Stomach smooth muscle (tissue), 2 donors: Measurements from ENCODE around the gene RAD52.

Source experiments
- H3K27ac ChIP-seq: one replicate; pipeline ENCODE4 v1.7.0; 2013; ENCODE audit warnings: mild to moderate bottlenecking, low read length, inconsistent platforms
- H3K27me3 ChIP-seq, 2 donors: one replicate each; pipeline ENCODE4 v1.7.0; 2013; ENCODE audit warnings: low read length in 2 of 2; ENCODE audit not compliant: insufficient read depth in 2 of 2, control insufficient read depth in 1 of 2
- H3K36me3 ChIP-seq, 2 donors: one replicate each; pipeline ENCODE4 v1.7.0; 2013; ENCODE audit warnings: low read length in 2 of 2; ENCODE audit not compliant: control insufficient read depth in 2 of 2, insufficient read depth in 2 of 2
- H3K4me1 ChIP-seq: one replicate; pipeline ENCODE4 v1.7.0; 2013; ENCODE audit warnings: low read length; ENCODE audit not compliant: control insufficient read depth, insufficient read depth
- H3K4me3 ChIP-seq, 2 donors: one replicate each; pipeline ENCODE4 v1.7.0; 2013; ENCODE audit warnings: low read length in 2 of 2
- H3K9ac ChIP-seq, 2 donors: one replicate each; pipeline ENCODE4 v1.7.0; 2013; ENCODE audit warnings: low read length in 2 of 2, mild to moderate bottlenecking in 1 of 2
- H3K9me3 ChIP-seq, 2 donors: one replicate each; pipeline ENCODE4 v1.7.0; 2013; ENCODE audit warnings: low read length in 2 of 2; ENCODE audit not compliant: control insufficient read depth in 2 of 2
- donor health status: healthy.
- donor health status: Pancreatic carcinoma.

RAD52 gene

DNA sequence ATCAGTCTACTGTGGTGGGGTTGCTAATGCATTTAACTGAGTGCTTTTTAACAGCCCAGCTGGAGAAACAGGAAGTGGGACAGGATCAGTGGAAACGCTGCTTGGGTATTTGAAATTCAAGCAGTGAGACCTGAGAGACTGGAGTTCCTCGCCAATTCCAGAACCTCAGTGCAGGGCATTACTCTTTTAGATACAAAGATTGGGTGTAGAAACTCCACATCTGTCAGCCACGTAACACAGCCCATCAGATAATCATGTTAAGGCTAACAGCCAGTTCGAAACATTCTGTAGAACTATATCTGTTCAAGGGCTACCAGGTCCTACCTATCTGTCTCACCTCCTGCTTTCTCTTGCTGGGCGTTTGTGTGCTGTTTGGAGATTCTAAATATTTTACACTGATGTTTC lies 45.5 kb downstream of the RAD52 start:
- Histone ChIP-seq H3K4me3 (no peak overlapping the region), H3K36me3 (peaks cover 57 to 61% of the 10 kb centered on the region in 2 donors), H3K27ac (no peak overlapping the region), H3K9me3 (no peaks in the 10 kb centered on the region), H3K4me1 (no peaks in the 10 kb centered on the region), H3K27me3 (no peaks in the 10 kb centered on the region), H3K9ac (no peak overlapping the region)

DNA sequence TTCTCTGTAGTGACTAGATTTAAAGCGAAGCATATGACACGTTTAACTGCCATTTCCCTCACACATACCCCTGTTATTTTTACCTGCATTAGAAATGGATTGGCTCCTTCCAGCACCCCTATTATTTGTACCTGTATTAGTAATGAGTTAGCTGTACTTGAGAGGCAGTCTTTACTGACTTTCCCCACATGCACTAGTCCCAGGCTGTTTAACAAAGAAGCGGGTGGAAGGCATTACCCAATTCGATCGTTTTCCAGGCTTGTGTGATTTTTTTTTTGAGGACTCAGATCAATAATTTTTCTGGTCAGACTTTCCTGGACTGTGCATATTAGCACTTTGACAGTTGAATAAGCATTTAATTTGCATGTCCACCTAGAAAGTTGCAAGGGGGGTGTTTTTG lies 46.4 kb downstream of the RAD52 start:
- no peak overlapping the region for H3K9ac ChIP-seq
- H3K27ac ChIP-seq, result no peak overlapping the region
- H3K4me1 ChIP-seq, result no peaks in the 10 kb centered on the region
- no peaks in the 10 kb centered on the region for H3K9me3 ChIP-seq
- no peaks in the 10 kb centered on the region for H3K27me3 ChIP-seq
- peaks cover 50 to 53% of the 10 kb centered on the region in 2 donors for H3K36me3 ChIP-seq
- H3K4me3 ChIP-seq, result no peak overlapping the region

DNA sequence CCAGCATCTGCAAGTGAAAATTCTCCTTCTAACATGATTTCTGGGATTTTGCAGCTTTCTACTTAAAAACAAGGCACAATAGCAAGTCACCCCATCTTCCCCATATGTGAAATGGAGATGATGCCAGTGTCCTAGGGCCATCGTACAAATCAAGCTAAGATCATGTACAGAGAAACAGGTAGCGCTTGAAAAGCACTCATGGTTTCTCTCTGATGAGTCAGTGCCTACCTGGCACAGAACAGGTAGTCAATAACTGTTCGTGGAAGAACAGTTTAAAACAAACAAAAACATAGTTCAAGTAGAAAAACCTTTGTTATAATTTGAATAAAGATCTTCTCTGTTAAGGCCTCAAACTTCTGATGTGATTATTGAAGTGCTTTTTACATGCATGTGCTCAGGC lies 46.9 kb downstream of the RAD52 start:
- peaks cover 49 to 51% of the 10 kb centered on the region in 2 donors for H3K36me3 ChIP-seq
- H3K27ac ChIP-seq, result no peak overlapping the region
- H3K9me3 ChIP-seq, result no peaks in the 10 kb centered on the region
- no peaks in the 10 kb centered on the region for H3K27me3 ChIP-seq
- no peak overlapping the region for H3K9ac ChIP-seq
- no peaks in the 10 kb centered on the region for H3K4me1 ChIP-seq
- H3K4me3 ChIP-seq, result no peak overlapping the region

DNA sequence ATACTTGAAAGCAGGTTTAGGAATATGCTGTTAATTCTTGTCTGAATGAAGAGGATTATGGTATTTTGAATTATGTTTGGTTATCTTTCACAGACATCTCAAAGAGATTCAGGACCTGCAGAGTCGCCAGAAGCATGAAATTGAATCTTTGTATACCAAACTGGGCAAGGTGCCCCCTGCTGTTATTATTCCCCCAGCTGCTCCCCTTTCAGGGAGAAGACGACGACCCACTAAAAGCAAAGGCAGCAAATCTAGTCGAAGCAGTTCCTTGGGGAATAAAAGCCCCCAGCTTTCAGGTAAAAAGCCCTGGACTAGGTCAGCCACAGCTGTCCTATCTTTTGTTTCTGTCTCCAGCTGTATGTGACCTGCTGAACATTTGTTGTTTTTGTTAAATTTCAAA lies 52.1 kb downstream of the RAD52 start:
- Histone ChIP-seq H3K27me3 (no peaks in the 10 kb centered on the region), H3K27ac (no peak overlapping the region), H3K4me3 (no peak overlapping the region), H3K36me3 (peaks cover 40 to 44% of the 10 kb centered on the region in 2 donors), H3K4me1 (no peaks in the 10 kb centered on the region), H3K9ac (no peak overlapping the region), H3K9me3 (no peaks in the 10 kb centered on the region)

DNA sequence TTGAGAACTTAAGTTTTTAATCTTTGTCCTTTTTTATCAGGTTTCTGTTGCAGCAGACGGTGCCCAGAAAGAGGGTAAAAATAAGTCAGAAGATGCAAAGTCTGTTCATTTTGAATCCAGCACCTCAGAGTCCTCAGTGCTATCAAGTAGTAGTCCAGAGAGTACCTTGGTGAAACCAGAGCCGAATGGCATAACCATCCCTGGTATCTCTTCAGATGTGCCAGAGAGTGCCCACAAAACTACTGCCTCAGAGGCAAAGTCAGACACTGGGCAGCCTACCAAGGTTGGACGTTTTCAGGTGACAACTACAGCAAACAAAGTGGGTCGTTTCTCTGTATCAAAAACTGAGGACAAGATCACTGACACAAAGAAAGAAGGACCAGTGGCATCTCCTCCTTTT lies 53.5 kb downstream of the RAD52 start:
- H3K27ac ChIP-seq, result no peak overlapping the region
- no peak overlapping the region for H3K4me3 ChIP-seq
- H3K9me3 ChIP-seq, result no peaks in the 10 kb centered on the region
- no peaks in the 10 kb centered on the region for H3K4me1 ChIP-seq
- no peak overlapping the region for H3K9ac ChIP-seq
- H3K27me3 ChIP-seq, result no peaks in the 10 kb centered on the region
- peaks cover 32 to 35% of the 10 kb centered on the region in 2 donors for H3K36me3 ChIP-seq

DNA sequence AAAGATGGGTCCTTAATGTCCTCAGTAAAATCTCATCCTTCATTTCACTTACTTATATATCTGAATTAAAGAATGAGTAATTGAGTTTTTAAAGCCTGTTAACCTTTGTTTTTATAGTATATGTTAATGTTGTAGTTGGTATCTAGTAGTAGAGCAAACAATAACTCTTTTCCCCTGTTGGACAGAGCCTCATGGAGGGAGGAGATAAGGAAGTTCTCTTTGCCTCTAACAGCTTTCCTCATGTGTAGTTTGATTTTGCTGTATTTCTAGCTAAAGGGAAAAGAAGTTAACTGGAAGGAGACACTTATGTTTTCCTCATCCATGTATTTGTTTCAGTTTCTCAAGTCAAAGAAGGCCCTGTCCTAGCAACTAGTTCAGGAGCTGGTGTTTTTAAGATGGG lies 55.3 kb downstream of the RAD52 start:
- no peaks in the 10 kb centered on the region for H3K9me3 ChIP-seq
- no peak overlapping the region for H3K4me3 ChIP-seq
- H3K27ac ChIP-seq, result no peak overlapping the region
- no peak overlapping the region for H3K9ac ChIP-seq
- H3K4me1 ChIP-seq, result no peaks in the 10 kb centered on the region
- H3K36me3 ChIP-seq, result peaks cover 22 to 32% of the 10 kb centered on the region in 2 donors
- H3K27me3 ChIP-seq, result no peaks in the 10 kb centered on the region

DNA sequence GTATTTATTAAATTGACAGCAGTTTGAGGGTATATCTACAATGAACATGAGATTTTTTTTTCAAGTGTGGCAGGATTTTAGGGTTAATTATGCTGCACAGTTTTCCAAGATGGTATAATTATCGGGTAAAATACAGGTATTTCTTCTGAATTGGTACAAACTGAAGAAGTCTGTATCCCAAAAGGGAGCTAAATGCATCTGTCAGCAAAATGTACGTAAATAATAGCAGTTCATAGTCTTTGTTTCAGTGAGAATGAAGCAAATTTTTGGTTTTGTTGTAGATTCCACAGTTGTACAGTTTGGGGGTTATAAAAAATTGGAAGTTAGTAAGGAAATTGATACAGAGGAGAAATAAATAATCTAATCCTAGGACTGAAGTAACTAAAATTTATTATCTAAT lies 63.3 kb downstream of the RAD52 start:
- Histone ChIP-seq H3K9ac (no peak overlapping the region), H3K36me3 (peaks cover 59 to 62% of the 10 kb centered on the region in 2 donors), H3K27ac (no peak overlapping the region), H3K4me1 (no peaks in the 10 kb centered on the region), H3K4me3 (no peak overlapping the region), H3K9me3 (no peaks in the 10 kb centered on the region), H3K27me3 (no peaks in the 10 kb centered on the region)

DNA sequence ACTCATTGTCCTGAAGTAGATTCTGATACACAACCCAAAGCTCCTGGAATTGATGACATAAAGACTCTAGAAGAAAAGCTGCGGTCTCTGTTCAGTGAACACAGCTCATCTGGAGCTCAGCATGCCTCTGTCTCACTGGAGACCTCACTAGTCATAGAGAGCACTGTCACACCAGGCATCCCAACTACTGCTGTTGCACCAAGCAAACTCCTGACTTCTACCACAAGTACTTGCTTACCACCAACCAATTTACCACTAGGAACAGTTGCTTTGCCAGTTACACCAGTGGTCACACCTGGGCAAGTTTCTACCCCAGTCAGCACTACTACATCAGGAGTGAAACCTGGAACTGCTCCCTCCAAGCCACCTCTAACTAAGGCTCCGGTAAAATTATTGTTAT lies 63.8 kb downstream of the RAD52 start:
- no peak overlapping the region for H3K9ac ChIP-seq
- peaks cover 62 to 64% of the 10 kb centered on the region in 2 donors for H3K36me3 ChIP-seq
- H3K27me3 ChIP-seq, result no peaks in the 10 kb centered on the region
- no peak overlapping the region for H3K27ac ChIP-seq
- H3K9me3 ChIP-seq, result no peaks in the 10 kb centered on the region
- no peaks in the 10 kb centered on the region for H3K4me1 ChIP-seq
- no peak overlapping the region for H3K4me3 ChIP-seq

DNA sequence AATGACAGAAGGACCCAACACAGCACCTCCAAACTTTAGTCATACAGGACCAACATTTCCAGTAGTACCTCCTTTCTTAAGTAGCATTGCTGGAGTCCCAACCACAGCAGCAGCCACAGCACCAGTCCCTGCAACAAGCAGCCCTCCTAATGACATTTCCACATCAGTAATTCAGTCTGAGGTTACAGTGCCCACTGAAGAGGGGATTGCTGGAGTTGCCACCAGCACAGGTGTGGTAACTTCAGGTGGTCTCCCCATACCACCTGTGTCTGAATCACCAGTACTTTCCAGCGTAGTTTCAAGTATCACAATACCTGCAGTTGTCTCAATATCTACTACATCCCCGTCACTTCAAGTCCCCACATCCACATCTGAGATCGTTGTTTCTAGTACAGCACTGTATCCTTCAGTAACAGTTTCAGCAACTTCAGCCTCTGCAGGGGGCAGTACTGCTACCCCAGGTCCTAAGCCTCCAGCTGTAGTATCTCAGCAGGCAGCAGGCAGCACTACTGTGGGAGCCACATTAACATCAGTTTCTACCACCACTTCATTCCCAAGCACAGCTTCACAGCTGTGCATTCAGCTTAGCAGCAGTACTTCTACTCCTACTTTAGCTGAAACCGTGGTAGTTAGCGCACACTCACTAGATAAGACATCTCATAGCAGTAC lies 64.6 kb downstream of the RAD52 start:
- Histone ChIP-seq H3K9me3 (no peaks in the 10 kb centered on the region), H3K36me3 (peaks cover 62 to 69% of the 10 kb centered on the region in 2 donors), H3K27ac (no peak overlapping the region), H3K4me1 (no peaks in the 10 kb centered on the region), H3K9ac (no peak overlapping the region), H3K27me3 (no peaks in the 10 kb centered on the region), H3K4me3 (no peak overlapping the region)

DNA sequence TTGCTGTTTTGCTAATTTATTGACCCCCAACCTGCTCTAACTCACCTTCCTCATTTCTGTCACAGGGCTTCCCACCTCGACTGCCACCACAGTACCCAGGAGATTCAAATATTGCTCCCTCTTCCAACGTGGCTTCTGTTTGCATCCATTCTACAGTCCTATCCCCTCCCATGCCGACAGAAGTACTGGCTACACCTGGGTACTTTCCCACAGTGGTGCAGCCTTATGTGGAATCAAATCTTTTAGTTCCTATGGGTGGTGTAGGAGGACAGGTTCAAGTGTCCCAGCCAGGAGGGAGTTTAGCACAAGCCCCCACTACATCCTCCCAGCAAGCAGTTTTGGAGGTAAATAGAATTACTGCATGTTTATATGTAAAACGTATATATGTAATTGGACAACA lies 68.8 kb downstream of the RAD52 start:
- no peak overlapping the region for H3K27ac ChIP-seq
- no peaks in the 10 kb centered on the region for H3K4me1 ChIP-seq
- H3K9me3 ChIP-seq, result no peaks in the 10 kb centered on the region
- no peaks in the 10 kb centered on the region for H3K27me3 ChIP-seq
- peaks cover 54 to 55% of the 10 kb centered on the region in 2 donors for H3K36me3 ChIP-seq
- H3K4me3 ChIP-seq, result no peak overlapping the region
- no peak overlapping the region for H3K9ac ChIP-seq

DNA sequence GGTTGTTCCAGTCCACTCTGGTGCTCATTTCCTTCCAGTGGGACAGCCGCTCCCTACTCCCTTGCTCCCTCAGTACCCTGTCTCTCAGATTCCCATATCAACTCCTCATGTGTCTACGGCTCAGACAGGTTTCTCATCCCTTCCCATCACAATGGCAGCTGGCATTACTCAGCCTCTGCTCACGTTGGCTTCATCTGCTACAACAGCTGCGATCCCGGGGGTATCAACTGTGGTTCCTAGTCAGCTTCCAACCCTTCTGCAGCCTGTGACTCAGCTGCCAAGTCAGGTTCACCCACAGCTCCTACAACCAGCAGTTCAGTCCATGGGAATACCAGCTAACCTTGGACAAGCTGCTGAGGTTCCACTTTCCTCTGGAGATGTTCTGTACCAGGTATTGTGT lies 69.9 kb downstream of the RAD52 start:
- Histone ChIP-seq H3K36me3 (peaks cover 44 to 45% of the 10 kb centered on the region in 2 donors), H3K9me3 (no peaks in the 10 kb centered on the region), H3K27ac (no peak overlapping the region), H3K4me1 (no peaks in the 10 kb centered on the region), H3K27me3 (no peaks in the 10 kb centered on the region), H3K4me3 (no peak overlapping the region), H3K9ac (no peak overlapping the region)
